Activated naive CD8-positive, alpha-beta T cell treated with anti-CD3 and anti-CD28 coated beads for 36 hours (primary cell): ENCODE data around the gene JRKL. TPM values are rescaled to one million over a fixed set of nuclear protein-coding genes. Genes with fewer than 3 reads are reported as not detected.

ENCODE experiments used
- DNase-seq: peaks from one replicate; pipeline ENCODE4 v3.0.0; 2021
- H3K27ac Mint-ChIP-seq: one replicate; pipeline ENCODE4 v1.8.0; 2022; ENCODE audit warnings: mild to moderate bottlenecking, moderate library complexity, mixed read lengths
- H3K27me3 Mint-ChIP-seq: one replicate; pipeline ENCODE4 v1.8.0; 2022; ENCODE audit warnings: mild to moderate bottlenecking, mixed read lengths
- H3K36me3 Mint-ChIP-seq: one replicate; pipeline ENCODE4 v1.8.0; 2021; ENCODE audit warnings: mild to moderate bottlenecking, mixed read lengths
- H3K4me1 Mint-ChIP-seq: one replicate; pipeline ENCODE4 v1.8.0; 2021; ENCODE audit warnings: mixed read lengths
- H3K4me3 Mint-ChIP-seq: one replicate; pipeline ENCODE4 v1.8.0; 2022; ENCODE audit warnings: mild to moderate bottlenecking, moderate library complexity, mixed read lengths
- H3K9me3 Mint-ChIP-seq: one replicate; pipeline ENCODE4 v1.8.0; 2022; ENCODE audit warnings: mixed read lengths
- total RNA-seq, 2 experiments: library from RNA; stranded (reverse); gene quantifications; one replicate each; pipeline ENCODE4 v1.2.3, GENCODE V29; 2021

JRKL gene
- total RNA-seq = 1 to 10 TPM; 8.5 to 9.7 TPM

DNA sequence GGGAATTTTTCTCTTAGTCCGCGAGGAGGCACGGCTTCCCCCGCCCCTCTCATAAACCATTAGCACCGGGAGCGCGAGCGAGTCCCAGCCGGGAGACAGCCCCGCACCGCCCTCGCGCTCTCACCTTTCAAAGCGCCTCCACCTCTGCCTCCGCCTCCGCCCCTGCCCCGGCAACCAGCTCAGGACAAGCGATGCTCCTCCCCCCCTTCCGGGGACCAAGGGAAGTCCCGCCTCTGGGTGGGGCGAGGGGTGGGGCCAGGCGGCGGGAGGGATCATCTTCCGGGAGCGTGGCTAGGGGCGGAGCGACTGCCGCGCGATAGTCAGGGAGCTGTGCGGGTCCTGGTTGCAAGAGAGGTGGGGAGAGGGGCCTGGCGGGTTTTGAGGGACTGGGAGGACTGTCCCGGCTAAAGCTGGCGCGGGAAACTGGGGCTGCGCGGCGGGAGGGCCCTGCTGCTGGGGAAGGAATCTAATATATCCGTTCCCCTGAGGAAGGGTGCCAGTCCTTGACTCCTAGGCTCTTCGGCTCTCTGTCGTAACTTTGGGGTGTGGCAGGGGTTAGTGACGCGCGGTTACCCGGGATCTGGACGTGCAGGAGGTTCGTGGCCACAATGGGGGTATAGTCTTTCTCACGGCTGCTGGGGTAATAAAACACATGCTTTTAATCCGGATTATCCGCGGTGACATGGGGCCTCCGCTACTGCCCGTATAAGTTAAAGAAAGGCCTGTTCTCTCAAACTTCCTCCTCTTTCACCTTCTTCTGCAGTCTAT is at the start of gene JRKL, which contains the start of gene CCDC82:
JRKL (plus strand) TSS at position 294 of the 768 bp plus-strand sequence. CDS start 637 bp downstream, outside the sequence.
CCDC82 (minus strand) TSS at position 193 of the 768 bp plus-strand sequence. CDS start 5,165 bp downstream, outside the sequence.
- Mint-ChIP-seq H3K9me3 (peaks cover 5% of the 10 kb centered on the region), H3K36me3 (peaks cover 26% of the 10 kb centered on the region), H3K4me1 (peaks cover 56% of the 10 kb centered on the region)

DNA sequence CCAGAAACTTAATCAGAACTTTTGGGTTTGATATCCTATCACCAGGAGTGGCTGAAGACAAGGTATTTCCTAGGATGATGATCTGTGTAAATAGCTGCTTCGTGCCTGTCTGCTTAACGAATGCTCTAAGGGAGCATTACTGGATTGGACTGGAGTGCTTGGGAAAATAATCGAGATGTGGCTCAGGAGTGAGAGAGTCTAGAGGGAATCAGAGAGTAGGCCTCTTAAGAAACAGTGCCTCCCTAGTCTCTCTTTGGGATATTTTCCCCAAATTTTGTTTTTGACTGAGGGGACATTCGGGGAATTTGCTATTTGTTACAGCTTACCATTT is 49.3 kb upstream of the JRKL start:
- Mint-ChIP-seq H3K4me3 (peak overlapping the region; percentile 98), H3K36me3 (peaks cover 30% of the 10 kb centered on the region), H3K27ac (peak overlapping the region; percentile 96), H3K27me3 (no peaks in the 10 kb centered on the region), H3K4me1 (peaks cover 55% of the 10 kb centered on the region), H3K9me3 (no peaks in the 10 kb centered on the region)
- DNase-seq = no peak

More for the DNA sequence above, at the start of gene JRKL, which contains the start of gene CCDC82:
- peak within 1 kb of the TSS; percentile 96 for H3K27ac Mint-ChIP-seq
- H3K4me3 Mint-ChIP-seq = peak within 1 kb of the TSS; percentile 87
- no peaks in the 10 kb centered on the region for H3K27me3 Mint-ChIP-seq
- peak; percentile 97 for DNase-seq

DNA sequence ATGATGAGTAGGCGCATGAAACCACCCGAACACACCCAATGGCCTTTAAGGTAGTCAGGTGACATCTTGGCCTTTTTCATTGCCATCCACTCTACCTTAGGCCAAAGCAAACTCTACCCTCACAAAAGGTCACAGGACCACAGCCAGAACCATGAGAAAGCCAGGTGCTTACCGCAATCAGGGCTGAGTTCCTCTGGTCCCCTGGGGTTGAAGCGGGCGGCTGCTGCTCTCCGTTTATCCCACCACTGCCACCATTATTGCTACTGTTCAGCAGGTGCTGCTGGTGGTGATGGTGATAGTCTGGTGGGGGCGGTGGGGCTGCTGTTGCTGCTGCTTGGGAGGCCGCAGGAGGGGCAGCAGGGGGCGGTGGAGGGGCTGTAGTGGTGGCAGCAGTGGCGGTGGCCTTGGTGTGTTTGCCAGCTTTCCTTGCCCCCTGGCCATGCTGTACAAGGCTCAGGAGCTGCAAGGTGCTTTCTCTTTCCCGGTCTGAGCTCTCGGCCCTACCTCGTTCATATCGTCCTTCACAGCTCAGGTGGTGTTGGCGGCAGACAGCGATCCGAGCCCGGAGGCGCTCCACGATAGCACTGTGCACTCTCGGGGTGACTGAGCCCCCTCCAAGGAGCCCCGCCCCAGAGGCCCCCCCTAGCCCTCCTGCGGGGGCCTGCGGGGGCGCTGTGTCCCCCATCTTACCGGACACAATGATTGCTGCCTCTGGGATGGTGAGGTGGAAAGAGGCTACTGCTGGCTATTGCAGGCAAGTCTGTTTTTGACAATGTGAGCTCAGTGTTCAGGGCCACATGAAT is 48.4 kb upstream of the JRKL start:
- no peaks in the 10 kb centered on the region for H3K27me3 Mint-ChIP-seq
- H3K27ac Mint-ChIP-seq = peak overlapping the region; percentile 96
- peak; percentile 75 for DNase-seq
- peaks cover 49% of the 10 kb centered on the region for H3K4me1 Mint-ChIP-seq
- no peaks in the 10 kb centered on the region for H3K9me3 Mint-ChIP-seq
- peak overlapping the region; percentile 98 for H3K4me3 Mint-ChIP-seq
- peaks cover 27% of the 10 kb centered on the region for H3K36me3 Mint-ChIP-seq

DNA sequence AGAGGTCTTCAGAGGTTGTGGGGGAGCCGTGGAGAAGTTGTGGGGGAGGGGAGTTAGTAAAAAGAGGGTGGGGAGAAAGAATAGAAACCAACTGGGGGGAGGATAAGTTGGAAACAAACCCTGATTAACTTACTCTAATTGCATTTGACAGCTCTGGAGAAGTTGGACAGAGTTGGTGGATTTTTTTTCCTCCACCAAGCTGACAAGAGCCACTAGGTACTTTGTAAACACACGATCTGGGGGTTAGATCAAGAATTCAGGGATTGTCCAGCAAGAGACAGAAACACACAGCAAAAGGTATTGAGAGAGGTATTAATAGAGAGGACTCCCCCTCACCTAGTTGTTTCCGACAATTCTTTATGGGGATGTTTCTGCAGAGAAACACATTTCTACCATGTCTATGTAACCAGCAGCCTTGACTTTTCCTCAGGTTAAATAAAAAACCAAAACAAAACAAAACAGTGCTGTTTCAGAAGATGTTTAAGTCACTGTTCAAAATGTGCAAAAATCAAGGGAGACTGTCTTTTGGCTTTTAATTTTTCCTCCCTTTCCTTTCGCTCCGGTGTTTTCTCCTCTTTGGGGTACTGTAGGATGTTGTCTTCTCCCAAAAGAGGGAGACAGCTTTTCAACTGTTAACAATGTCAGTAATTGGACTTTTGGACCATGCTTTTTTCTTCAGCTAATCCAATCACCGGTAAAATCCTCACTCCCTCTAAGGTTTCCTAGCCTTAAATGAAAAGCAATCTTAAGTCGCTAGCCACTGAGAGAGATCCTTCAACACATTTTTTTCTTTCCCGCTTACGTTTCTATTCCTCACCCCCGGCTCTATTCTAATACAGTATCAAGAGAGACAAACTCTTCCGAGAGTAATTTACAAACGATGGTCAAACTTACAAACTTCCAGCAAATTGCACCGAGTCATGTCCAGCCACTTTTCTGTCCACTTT is 47.5 kb upstream of the JRKL start:
- H3K27ac Mint-ChIP-seq = peak overlapping the region; percentile 96
- peaks cover 41% of the 10 kb centered on the region for H3K4me1 Mint-ChIP-seq
- no peaks in the 10 kb centered on the region for H3K27me3 Mint-ChIP-seq
- H3K9me3 Mint-ChIP-seq = peaks cover 2% of the 10 kb centered on the region
- DNase-seq = no peak
- H3K36me3 Mint-ChIP-seq = peaks cover 27% of the 10 kb centered on the region
- H3K4me3 Mint-ChIP-seq = peak overlapping the region; percentile 98

DNA sequence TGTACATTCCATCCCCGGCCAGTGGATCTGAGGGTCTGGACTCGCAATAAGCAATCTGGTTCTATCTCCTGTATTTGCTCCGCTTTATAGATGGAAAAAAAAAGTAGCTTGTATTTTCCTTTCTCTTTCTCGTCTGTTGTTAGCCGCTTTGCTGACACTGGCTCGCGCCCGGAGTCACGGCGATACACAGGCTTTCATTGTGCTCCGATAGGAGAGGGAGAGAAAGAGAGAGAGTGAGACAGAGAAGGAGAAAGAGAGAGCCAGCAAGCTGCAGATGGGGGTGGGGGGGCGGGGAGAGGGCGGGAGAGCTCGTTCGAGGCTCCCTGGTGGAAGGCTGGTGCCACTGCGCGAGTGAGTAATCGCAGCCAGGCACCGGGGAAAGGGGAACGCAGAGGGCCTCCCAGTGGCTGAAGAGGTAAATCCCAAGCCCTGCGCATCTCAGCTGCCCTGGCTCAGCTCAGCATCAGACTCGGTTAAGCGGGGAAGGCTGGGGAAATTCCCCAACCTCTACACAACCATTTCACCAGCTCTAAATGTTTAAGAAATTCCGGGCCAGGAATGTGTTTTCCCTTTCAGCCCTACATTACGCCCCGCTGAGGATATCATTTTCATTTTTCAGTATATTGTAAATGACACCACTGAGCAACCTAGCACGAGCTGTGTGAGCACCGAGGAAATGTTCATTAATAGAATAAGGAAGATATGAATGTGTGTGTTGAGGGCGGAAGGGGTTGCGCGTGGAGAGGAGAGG is 46.7 kb upstream of the JRKL start, which contains the start of gene MAML2:
MAML2 (minus strand) TSS at position 235 of the 751 bp plus-strand sequence. CDS start 1,300 bp downstream, outside the sequence.
- Mint-ChIP-seq H3K27me3 (no peaks in the 10 kb centered on the region), H3K4me3 (peak within 1 kb of the TSS; percentile 98), H3K9me3 (peaks cover 2% of the 10 kb centered on the region), H3K27ac (peak within 1 kb of the TSS; percentile 96), H3K36me3 (peaks cover 24% of the 10 kb centered on the region), H3K4me1 (peaks cover 33% of the 10 kb centered on the region)
- peak; percentile 90 for DNase-seq

DNA sequence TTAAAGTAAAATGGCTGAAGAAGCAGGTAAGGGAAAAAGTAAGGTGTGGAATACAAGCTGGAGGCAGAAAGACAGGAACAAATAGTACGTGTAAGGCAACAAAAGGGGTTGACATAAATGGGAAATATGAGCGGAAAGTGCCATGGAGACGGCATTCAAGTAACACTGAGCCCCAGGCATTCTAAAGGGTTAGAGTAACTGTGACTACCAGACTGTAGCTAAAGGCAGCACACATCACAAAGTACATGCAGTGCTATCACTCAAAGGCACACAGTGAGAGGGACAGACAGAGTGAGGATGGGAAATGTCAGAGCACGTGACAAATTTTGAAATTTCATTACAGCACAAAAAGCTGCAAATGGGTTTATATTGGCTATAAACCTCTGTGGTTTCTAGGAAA is 33.0 kb upstream of the JRKL start:
- no peak overlapping the region for H3K4me3 Mint-ChIP-seq
- H3K9me3 Mint-ChIP-seq = no peaks in the 10 kb centered on the region
- peaks cover 30% of the 10 kb centered on the region for H3K36me3 Mint-ChIP-seq
- DNase-seq = no peak
- H3K4me1 Mint-ChIP-seq = peaks cover 29% of the 10 kb centered on the region
- no peaks in the 10 kb centered on the region for H3K27me3 Mint-ChIP-seq
- no peak overlapping the region for H3K27ac Mint-ChIP-seq

DNA sequence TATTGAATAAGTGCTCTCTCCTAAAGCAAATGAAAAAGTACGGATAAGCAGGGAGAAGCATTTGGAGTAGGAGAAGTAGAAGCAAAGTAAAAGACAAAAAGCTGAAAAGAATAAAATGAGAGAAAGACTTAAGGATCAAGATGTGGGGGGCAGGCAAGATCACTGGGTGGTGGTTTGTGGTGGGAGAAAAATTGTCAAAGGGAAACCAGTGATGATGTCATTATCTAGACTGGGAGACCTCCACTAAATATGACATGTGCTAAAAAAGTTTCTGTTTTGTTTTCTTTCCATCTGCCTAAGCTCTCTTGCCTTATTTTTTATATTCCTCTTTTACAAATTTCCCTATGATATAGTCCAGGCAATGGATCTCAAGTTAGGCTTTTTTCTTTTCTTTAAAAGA is 32.0 kb upstream of the JRKL start:
- Mint-ChIP-seq H3K36me3 (peaks cover 28% of the 10 kb centered on the region), H3K4me3 (peak overlapping the region; percentile 20), H3K27ac (peak overlapping the region; percentile 86), H3K4me1 (peaks cover 29% of the 10 kb centered on the region), H3K9me3 (no peaks in the 10 kb centered on the region), H3K27me3 (no peaks in the 10 kb centered on the region)
- peak; percentile 31 for DNase-seq

DNA sequence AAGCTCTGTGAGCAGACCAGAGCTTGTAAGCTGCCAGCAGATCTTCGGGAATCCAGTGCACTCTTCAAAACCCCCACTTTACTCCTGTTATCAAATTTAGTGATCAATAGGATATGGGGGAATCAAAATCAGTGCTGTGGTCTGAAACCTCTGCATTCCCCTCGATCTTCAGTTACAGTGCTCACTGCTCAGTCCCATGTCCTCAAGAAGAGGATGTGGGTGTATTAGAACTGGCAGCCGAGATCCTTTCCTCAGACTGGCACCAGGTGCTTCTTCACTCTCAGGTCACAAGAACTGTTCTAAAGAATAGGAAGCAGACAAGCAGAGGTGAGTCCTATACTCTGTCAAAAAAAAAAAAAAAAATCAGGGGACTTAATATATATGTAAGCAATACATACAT is 31.5 kb upstream of the JRKL start:
- H3K4me3 Mint-ChIP-seq = peak overlapping the region; percentile 20
- peaks cover 29% of the 10 kb centered on the region for H3K4me1 Mint-ChIP-seq
- no peaks in the 10 kb centered on the region for H3K9me3 Mint-ChIP-seq
- H3K27me3 Mint-ChIP-seq = no peaks in the 10 kb centered on the region
- no peak for DNase-seq
- peak overlapping the region; percentile 86 for H3K27ac Mint-ChIP-seq
- peaks cover 28% of the 10 kb centered on the region for H3K36me3 Mint-ChIP-seq

DNA sequence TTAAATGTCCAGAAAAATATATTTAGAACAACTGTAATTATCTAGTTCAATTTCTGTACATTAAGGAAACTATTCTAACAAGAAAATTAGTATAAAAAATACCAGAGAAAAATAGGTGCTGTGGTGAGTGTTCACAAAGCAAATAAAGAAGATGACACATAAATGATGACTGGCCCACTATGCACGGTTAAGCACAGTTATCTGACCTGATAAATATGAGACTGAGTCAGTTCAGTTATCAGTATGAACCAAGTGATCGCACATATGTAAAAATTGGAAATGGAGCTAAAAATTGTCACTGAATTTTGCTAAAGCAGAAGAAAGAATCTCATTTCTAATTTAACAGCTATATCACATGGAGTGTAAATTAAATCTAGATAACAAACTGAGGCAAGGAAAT is 28.0 kb upstream of the JRKL start:
- Mint-ChIP-seq H3K9me3 (no peaks in the 10 kb centered on the region), H3K4me1 (peaks cover 17% of the 10 kb centered on the region), H3K4me3 (no peak overlapping the region), H3K36me3 (peaks cover 6% of the 10 kb centered on the region), H3K27ac (no peak overlapping the region), H3K27me3 (no peaks in the 10 kb centered on the region)
- no peak for DNase-seq

DNA sequence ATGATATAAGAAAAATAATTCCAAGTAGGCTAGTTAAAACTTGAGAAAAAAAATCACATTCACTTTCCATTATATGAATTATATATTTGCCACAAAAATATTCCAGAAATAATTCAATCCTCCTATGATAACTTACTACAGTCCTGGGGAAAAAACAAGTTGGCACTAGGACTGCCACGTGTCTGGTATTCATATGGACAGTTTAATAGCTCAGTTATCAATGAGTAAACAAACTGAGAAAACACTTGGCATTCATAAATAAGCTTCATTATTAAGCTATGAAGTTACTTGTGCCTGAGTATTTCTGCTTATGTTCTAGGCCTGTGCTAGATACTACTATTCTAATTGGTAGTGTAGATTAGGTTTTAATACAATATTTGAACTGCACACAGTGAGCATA is 24.3 kb upstream of the JRKL start:
- Mint-ChIP-seq H3K9me3 (no peaks in the 10 kb centered on the region), H3K36me3 (peaks cover 19% of the 10 kb centered on the region), H3K4me3 (no peak overlapping the region), H3K4me1 (no peaks in the 10 kb centered on the region), H3K27me3 (no peaks in the 10 kb centered on the region), H3K27ac (no peak overlapping the region)
- no peak for DNase-seq

DNA sequence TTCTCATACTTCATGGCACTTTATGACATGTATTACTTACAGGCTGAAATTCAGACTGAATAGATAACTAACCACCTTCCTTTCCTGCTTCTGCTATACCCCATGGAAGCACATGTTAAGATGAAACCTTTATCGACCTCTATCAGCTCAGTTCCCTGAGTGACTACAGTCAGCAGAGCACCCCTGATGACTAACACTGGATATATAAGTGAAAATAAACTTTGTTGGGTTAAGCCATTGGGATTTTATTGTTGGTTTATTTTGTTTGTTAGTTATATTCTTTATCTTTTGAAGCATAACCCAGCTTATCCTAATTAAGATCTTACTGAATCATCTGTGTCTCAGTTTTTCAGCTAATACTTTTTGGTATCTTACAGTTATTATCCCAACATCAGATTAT is 23.8 kb upstream of the JRKL start:
- H3K4me1 Mint-ChIP-seq = no peaks in the 10 kb centered on the region
- no peak overlapping the region for H3K4me3 Mint-ChIP-seq
- DNase-seq = no peak
- H3K27ac Mint-ChIP-seq = no peak overlapping the region
- peaks cover 20% of the 10 kb centered on the region for H3K36me3 Mint-ChIP-seq
- no peaks in the 10 kb centered on the region for H3K27me3 Mint-ChIP-seq
- H3K9me3 Mint-ChIP-seq = no peaks in the 10 kb centered on the region

DNA sequence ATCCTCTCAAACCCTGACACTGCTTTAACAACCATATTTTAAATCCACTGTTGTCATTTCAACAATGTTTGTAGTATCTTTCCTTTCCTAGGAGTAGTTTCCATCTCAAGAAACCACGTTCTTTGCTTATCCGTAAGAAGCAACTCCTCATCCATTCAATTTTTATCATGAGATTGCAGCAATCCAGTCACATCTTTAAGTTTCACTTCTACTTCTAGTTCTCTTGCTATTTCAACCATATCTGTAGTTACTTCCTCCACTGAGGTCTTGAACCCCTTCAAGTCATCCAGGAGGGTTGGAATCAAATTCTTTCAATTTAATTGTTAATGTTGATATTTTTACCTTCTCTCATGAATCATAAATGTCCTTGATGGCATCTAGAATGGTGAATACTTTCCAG is 22.5 kb upstream of the JRKL start:
- Mint-ChIP-seq H3K9me3 (no peaks in the 10 kb centered on the region), H3K4me3 (no peak overlapping the region), H3K4me1 (no peaks in the 10 kb centered on the region), H3K36me3 (peaks cover 24% of the 10 kb centered on the region), H3K27me3 (no peaks in the 10 kb centered on the region), H3K27ac (no peak overlapping the region)
- no peak for DNase-seq

DNA sequence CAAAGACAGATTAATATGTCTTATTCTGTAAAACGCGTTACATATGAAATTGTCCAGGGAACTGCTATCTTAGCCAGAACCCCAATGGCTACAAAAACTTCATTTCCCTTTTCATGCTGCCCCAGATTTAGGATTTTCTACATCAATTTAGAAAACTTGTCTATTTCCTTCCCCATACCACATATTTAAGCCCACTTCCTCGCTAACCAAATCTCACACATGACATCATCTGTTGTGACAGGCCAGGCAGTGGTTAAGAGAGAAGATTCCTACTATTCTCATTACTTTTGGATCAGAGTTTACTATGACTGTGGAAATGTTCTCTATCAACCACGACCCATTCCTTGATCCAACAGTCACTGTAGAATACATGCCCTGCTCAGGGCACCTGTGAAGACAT is 16.0 kb upstream of the JRKL start:
- no peaks in the 10 kb centered on the region for H3K9me3 Mint-ChIP-seq
- H3K4me3 Mint-ChIP-seq = no peak overlapping the region
- no peak overlapping the region for H3K27ac Mint-ChIP-seq
- no peaks in the 10 kb centered on the region for H3K27me3 Mint-ChIP-seq
- H3K36me3 Mint-ChIP-seq = peaks cover 34% of the 10 kb centered on the region
- DNase-seq = no peak
- H3K4me1 Mint-ChIP-seq = no peaks in the 10 kb centered on the region

DNA sequence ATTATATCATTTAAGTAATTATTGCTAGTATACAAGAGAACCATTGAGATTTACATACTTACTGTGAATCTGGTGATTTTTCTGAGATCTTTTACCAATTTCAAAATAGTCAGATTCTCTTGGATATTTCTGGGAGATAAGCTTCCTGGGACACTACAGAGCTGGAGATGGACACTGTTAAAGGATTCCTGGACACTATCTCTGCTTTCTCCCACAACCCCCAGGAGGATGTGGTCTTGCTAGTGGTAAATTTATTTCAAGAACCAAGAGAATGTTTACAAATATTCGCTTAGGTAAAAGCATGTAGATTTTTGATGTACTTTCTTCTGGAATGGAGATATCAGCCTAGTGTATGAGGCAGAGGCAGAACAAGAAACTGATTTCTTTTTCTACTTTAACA is 13.0 kb upstream of the JRKL start:
- Mint-ChIP-seq H3K36me3 (peaks cover 36% of the 10 kb centered on the region), H3K9me3 (no peaks in the 10 kb centered on the region)

More for the DNA sequence above, 13.0 kb upstream of the JRKL start:
- Mint-ChIP-seq H3K4me1 (peaks cover 5% of the 10 kb centered on the region), H3K27me3 (no peaks in the 10 kb centered on the region), H3K27ac (no peak overlapping the region), H3K4me3 (no peak overlapping the region)
- no peak for DNase-seq
